Measurements from ENCODE around the gene HNRNPA2B1.

HNRNPA2B1 gene

DNA sequence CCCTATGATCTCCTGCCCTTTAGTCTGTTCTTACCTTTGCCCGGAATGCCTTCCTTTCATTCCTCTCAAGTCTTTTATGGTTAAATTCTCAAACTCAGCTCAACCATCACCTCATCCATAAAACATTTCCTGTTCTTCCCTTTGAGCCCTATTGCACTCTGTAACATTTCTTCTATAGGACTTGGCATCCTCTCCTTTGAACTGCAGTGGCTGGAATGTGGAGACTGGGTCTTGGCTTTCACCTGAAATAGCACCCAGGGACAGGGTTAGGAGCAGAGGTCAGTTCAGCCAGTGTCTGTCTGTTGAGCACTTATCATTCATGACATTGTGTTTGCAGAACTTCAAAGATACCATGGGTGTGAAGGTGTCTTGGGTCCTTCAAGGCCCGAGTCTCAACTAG is 41.3 kb downstream of the HNRNPA2B1 start:
- no peak overlapping the region for H3K4me2 ChIP-seq (ENCODE audit: low read length, poor library complexity, severe bottlenecking)
- no peaks in the 10 kb centered on the region for H3K36me3 ChIP-seq (ENCODE audit: control insufficient read depth in 1 of 2, insufficient read depth in 2 of 2, low read depth in 1 of 2, low read length in 2 of 2)
- no peak overlapping the region for H3K4me3 ChIP-seq (ENCODE audit: insufficient read depth in 1 of 2, low read depth in 1 of 2, low read length in 2 of 2)
- DNase-seq = no peak
- no peak overlapping the region for H3K9ac ChIP-seq (ENCODE audit: low read length)
- H3K9me3 ChIP-seq (ENCODE audit: control insufficient read depth, low read length) = no peaks in the 10 kb centered on the region
- peak overlapping the region; percentile 12 to 52 for H3K18ac ChIP-seq (ENCODE audit: low read depth in 1 of 2, low read length in 2 of 2)
- H2BK15ac ChIP-seq (ENCODE audit: low read depth, poor library complexity, severe bottlenecking) = no peak overlapping the region
- no peak overlapping the region for H2AFZ ChIP-seq (ENCODE audit: low read depth, low read length)
- no peak overlapping the region for H4K91ac ChIP-seq (ENCODE audit: low read length)
- H2AK5ac ChIP-seq (ENCODE audit: low read length, severe bottlenecking) = peak overlapping the region; percentile 100
- H3K27ac ChIP-seq (ENCODE audit: low read length, poor library complexity, severe bottlenecking) = peak overlapping the region; percentile 99
- no peak overlapping the region for H3K14ac ChIP-seq (ENCODE audit: low read length in 2 of 2)
- peaks cover 0 to 12% of the 10 kb centered on the region in 2 experiments for H3K27me3 ChIP-seq (ENCODE audit: control insufficient read depth in 1 of 2, insufficient read depth in 1 of 2, low read length in 2 of 2)
- no peak overlapping the region for H2BK12ac ChIP-seq (ENCODE audit: low read length in 2 of 2)
- no peak overlapping the region for H3K4ac ChIP-seq (ENCODE audit: low read depth in 1 of 2, low read length in 2 of 2)
- peaks cover 9% of the 10 kb centered on the region for H3K79me1 ChIP-seq (replicated peaks; ENCODE audit: low read length, poor library complexity, severe bottlenecking)
- WGBS = 69% methylated on average over 2 of the region's 2 CpGs
- no peak overlapping the region for H2BK120ac ChIP-seq (ENCODE audit: low read depth, low read length)
- H4K8ac ChIP-seq (ENCODE audit: low read length) = no peak overlapping the region
- no peak overlapping the region for H3K23ac ChIP-seq (ENCODE audit: low read length in 2 of 2)
- H3K4me1 ChIP-seq (ENCODE audit: control insufficient read depth, insufficient read depth, low read depth, low read length) = peaks cover 38% of the 10 kb centered on the region
- peak overlapping the region; percentile 35 for H2BK5ac ChIP-seq (ENCODE audit: low read depth, low read length, poor library complexity, severe bottlenecking)

DNA sequence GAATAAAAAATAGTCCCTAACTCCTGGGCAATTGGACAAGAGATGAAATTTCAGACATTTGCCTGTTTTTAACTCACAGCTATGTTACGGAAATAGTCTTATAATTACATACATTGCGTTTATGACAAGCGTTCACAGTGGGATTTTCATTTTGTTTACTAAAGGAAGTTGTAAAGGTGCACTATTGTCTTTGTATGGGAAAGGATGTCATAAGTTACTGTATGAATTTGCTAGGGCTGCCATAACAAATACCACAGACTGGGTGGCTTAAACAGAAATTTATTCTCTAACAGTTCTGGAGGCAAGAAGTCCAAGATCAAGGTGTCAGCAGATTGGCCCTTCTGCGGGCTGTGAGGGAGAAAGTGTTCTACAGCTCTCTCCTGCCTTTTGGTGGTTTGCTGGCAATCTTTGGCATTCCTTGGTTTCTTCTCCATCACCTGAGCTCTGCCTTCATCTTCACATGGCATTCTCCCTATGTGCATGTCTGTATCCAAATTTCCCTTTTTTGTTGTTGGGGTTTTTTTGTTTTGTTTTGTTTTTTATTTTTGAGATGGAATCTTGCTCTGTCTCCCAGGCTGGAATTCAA is 42.9 kb downstream of the HNRNPA2B1 start:
- H2BK12ac ChIP-seq (ENCODE audit: low read length in 2 of 2) = peak overlapping the region; percentile 50 to 63
- no peak overlapping the region for H2BK15ac ChIP-seq (ENCODE audit: low read depth, poor library complexity, severe bottlenecking)
- no peaks in the 10 kb centered on the region for H3K9me3 ChIP-seq (ENCODE audit: control insufficient read depth, low read length)
- no peak overlapping the region for H3K4ac ChIP-seq (ENCODE audit: low read depth in 1 of 2, low read length in 2 of 2)
- H3K79me1 ChIP-seq (replicated peaks; ENCODE audit: low read length, poor library complexity, severe bottlenecking) = peaks cover 5% of the 10 kb centered on the region
- WGBS = 91% methylated on average over 4 of the region's 4 CpGs
- H2AFZ ChIP-seq (ENCODE audit: low read depth, low read length) = no peak overlapping the region
- H4K91ac ChIP-seq (ENCODE audit: low read length) = no peak overlapping the region
- no peak overlapping the region for H3K23ac ChIP-seq (ENCODE audit: low read length in 2 of 2)
- H3K4me2 ChIP-seq (ENCODE audit: low read length, poor library complexity, severe bottlenecking) = no peak overlapping the region
- peak overlapping the region; percentile 98 for H2AK5ac ChIP-seq (ENCODE audit: low read length, severe bottlenecking)
- peaks cover 0 to 26% of the 10 kb centered on the region in 2 experiments for H3K27me3 ChIP-seq (ENCODE audit: control insufficient read depth in 1 of 2, insufficient read depth in 1 of 2, low read length in 2 of 2)
- H3K27ac ChIP-seq (ENCODE audit: low read length, poor library complexity, severe bottlenecking) = peak overlapping the region; percentile 99
- H3K9ac ChIP-seq (ENCODE audit: low read length) = no peak overlapping the region
- H2BK5ac ChIP-seq (ENCODE audit: low read depth, low read length, poor library complexity, severe bottlenecking) = peak overlapping the region; percentile 61
- no peaks in the 10 kb centered on the region for H3K36me3 ChIP-seq (ENCODE audit: control insufficient read depth in 1 of 2, insufficient read depth in 2 of 2, low read depth in 1 of 2, low read length in 2 of 2)
- H3K4me1 ChIP-seq (ENCODE audit: control insufficient read depth, insufficient read depth, low read depth, low read length) = peaks cover 42% of the 10 kb centered on the region
- no peak for DNase-seq
- H4K8ac ChIP-seq (ENCODE audit: low read length) = no peak overlapping the region
- H3K14ac ChIP-seq (ENCODE audit: low read length in 2 of 2) = no peak overlapping the region
- H3K18ac ChIP-seq (ENCODE audit: low read depth in 1 of 2, low read length in 2 of 2) = no peak overlapping the region
- H2BK120ac ChIP-seq (ENCODE audit: low read depth, low read length) = no peak overlapping the region
- H3K4me3 ChIP-seq (ENCODE audit: insufficient read depth in 1 of 2, low read depth in 1 of 2, low read length in 2 of 2) = no peak overlapping the region

DNA sequence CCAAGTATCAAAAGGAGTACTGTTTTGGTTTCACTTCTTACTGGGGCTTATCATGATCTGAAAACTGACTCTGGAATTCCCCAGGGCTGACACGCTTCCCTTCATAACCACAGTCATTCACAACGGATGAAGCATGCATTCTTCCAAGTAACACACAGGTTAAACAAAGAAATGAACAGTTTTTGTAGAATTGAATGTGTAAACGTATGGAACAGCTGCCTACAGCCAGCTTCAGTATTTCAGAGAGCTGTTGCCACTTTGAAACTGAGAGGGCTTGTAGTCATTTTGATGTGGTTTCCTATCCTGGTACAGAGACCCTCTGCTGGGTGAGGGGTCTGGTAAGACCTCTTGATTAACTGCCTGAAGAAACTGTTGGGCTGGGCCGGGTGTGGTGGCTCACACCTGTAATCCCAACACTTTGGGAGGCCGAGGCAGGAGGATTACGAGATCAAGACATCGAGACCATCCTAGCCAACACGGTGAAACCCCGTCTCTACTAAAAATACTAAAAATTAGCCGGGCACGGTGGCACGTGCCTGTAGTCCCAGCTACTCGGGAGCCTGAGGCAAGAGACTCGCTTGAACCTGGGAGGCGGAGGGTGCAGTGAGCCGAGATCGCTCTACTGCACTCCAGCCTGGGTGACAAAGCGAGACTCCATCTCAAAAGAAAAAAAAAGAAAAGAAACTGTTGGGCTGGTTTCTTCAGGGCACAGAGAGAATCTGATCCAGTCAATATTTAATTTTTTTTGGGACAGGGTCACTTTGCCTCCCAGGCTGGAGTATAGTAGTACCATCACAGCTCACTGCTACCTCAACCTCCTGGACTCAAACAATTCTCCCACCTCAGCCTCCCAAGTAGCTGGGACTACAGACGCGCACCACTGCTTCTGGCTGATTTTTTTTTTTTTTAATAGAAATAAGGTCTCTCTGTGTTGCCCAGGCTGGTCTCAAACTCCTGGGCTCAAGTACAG is 43.8 kb downstream of the HNRNPA2B1 start:
- peaks cover 0 to 31% of the 10 kb centered on the region in 2 experiments for H3K27me3 ChIP-seq (ENCODE audit: control insufficient read depth in 1 of 2, insufficient read depth in 1 of 2, low read length in 2 of 2)
- H3K4me3 ChIP-seq (ENCODE audit: insufficient read depth in 1 of 2, low read depth in 1 of 2, low read length in 2 of 2) = peak overlapping the region in 1 of 2 experiments; percentile 61
- peak overlapping the region; percentile 84 for H2BK5ac ChIP-seq (ENCODE audit: low read depth, low read length, poor library complexity, severe bottlenecking)
- no peak overlapping the region for H2AFZ ChIP-seq (ENCODE audit: low read depth, low read length)
- peak overlapping the region; percentile 89 for H2AK5ac ChIP-seq (ENCODE audit: low read length, severe bottlenecking)
- peak overlapping the region; percentile 39 for H3K4me2 ChIP-seq (ENCODE audit: low read length, poor library complexity, severe bottlenecking)
- no peak overlapping the region for H3K23ac ChIP-seq (ENCODE audit: low read length in 2 of 2)
- no peak overlapping the region for H2BK15ac ChIP-seq (ENCODE audit: low read depth, poor library complexity, severe bottlenecking)
- H3K4ac ChIP-seq (ENCODE audit: low read depth in 1 of 2, low read length in 2 of 2) = no peak overlapping the region
- H3K4me1 ChIP-seq (ENCODE audit: control insufficient read depth, insufficient read depth, low read depth, low read length) = peaks cover 47% of the 10 kb centered on the region
- H3K36me3 ChIP-seq (ENCODE audit: control insufficient read depth in 1 of 2, insufficient read depth in 2 of 2, low read depth in 1 of 2, low read length in 2 of 2) = no peaks in the 10 kb centered on the region
- H4K91ac ChIP-seq (ENCODE audit: low read length) = peak overlapping the region; percentile 91
- no peak overlapping the region for H3K14ac ChIP-seq (ENCODE audit: low read length in 2 of 2)
- 67% methylated on average over 14 of the region's 20 CpGs for WGBS
- H2BK12ac ChIP-seq (ENCODE audit: low read length in 2 of 2) = peak overlapping the region; percentile 9 to 86
- H4K8ac ChIP-seq (ENCODE audit: low read length) = peak overlapping the region; percentile 80
- H3K27ac ChIP-seq (ENCODE audit: low read length, poor library complexity, severe bottlenecking) = peak overlapping the region; percentile 99
- no peak overlapping the region for H2BK120ac ChIP-seq (ENCODE audit: low read depth, low read length)
- peaks cover 4% of the 10 kb centered on the region for H3K79me1 ChIP-seq (replicated peaks; ENCODE audit: low read length, poor library complexity, severe bottlenecking)
- H3K9me3 ChIP-seq (ENCODE audit: control insufficient read depth, low read length) = no peaks in the 10 kb centered on the region
- peak; percentile 96 for DNase-seq
- peak overlapping the region; percentile 33 for H3K9ac ChIP-seq (ENCODE audit: low read length)
- H3K18ac ChIP-seq (ENCODE audit: low read depth in 1 of 2, low read length in 2 of 2) = peak overlapping the region; percentile 66 to 79

Data from mesenchymal stem cell (in vitro differentiated cells and primary cell).